GM18498 (cell line): ENCODE data around the gene UHMK1.
"Not testable (repeated sequence)": the region's sequence is repeated elsewhere in the genome, so short reads cannot be mapped to it uniquely, and the experiment has no call there.

Source experiments
- ATAC-seq: cut with Tn5 transposase; IDR thresholded peaks from one replicate; pipeline ENCODE4 v1.9.1; 2021; ENCODE audit warnings: mild to moderate bottlenecking, moderate library complexity; ENCODE audit not compliant: unreplicated experiment

UHMK1 gene

GRCh38 chr1:162562470-162562828, 64.8 kb downstream of the UHMK1 start:
- no peak for ATAC-seq

GRCh38 chr1:162564762-162565218, 67.2 kb downstream of the UHMK1 start:
- no peak for ATAC-seq

- ATAC-seq = no peak
These were observed 67.8 kb downstream of the UHMK1 start for GRCh38 chr1:162565460-162565859.

- no peak for ATAC-seq
These were observed 69.3 kb downstream of the UHMK1 start for GRCh38 chr1:162566870-162567269.

GRCh38 chr1:162568802-162569201, 71.2 kb downstream of the UHMK1 start:
- ATAC-seq = no peak

- ATAC-seq = no peak
These were observed 73.1 kb downstream of the UHMK1 start for GRCh38 chr1:162570718-162571117.

GRCh38 chr1:162571121-162571520, 73.5 kb downstream of the UHMK1 start:
- ATAC-seq = not testable (repeated sequence)

GRCh38 chr1:162571696-162572095, 74.1 kb downstream of the UHMK1 start:
- no peak for ATAC-seq

GRCh38 chr1:162573136-162573535, 75.5 kb downstream of the UHMK1 start:
- ATAC-seq = no peak

GRCh38 chr1:162578071-162578700, 80.6 kb downstream of the UHMK1 start:
- ATAC-seq = no peak

- no peak for ATAC-seq
These were observed 81.3 kb downstream of the UHMK1 start for GRCh38 chr1:162578936-162579335.
